Measurements from ENCODE around the gene GABRB2.

GABRB2 gene

DNA sequence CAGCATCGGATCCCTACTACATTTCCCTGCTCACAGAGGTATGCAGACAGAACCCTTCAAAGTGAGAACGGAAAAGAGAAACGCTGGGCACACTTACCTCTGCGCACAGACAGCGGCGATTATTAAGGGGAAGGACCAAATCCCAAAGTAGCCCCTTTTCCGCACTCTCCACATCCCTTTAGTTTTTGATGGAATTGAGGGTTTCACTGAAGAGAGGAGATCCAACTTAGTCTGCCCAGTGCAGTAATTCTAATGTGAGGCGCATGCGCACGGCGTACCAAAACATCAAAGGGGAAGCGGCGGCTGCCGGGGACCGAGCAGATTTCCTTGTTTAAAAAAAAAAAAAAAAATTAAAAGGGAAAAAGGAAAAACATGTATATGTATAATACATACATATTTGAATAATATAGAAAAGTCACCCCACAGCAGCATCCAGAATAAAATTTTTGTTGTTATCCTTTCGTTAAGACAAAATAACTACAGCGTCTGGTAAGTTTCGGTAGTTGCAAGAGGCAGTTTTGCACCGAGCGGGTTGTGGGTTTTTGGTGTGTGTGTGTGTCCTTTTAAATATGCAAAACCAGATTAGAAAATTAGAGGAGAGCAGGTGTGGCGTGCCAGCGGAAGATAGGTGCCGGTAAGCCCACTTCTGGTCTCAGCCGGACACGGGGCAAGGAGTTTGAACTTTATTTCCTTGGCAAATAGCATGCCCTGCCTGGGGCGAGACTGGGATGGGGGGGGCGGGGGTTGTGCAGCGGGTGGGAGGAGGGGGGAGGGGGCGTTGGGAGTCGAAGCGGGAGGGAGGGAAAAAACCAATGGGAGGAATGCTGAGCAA is at the start of gene GABRB2:
Gene GABRB2, minus strand, starts transcription at position 256 of the 832 bp plus-strand sequence. Its CDS starts 82 bp downstream, at position 174.
- peaks cover 29% of the 10 kb centered on the region for H3K4me1 Mint-ChIP-seq
- peaks cover 76% of the 10 kb centered on the region for H3K27me3 Mint-ChIP-seq
- DNase-seq (no peak), ATAC-seq (peak; percentile 28)
- H3K27ac Mint-ChIP-seq, result no peak within 1 kb of the TSS
- H3K4me3 Mint-ChIP-seq, result peak within 1 kb of the TSS; percentile 72 to 84
- H3K9me3 Mint-ChIP-seq, result peaks cover 0 to 8% of the 10 kb centered on the region in 2 donors

GRCh38 chr5:161585798-161586197 is 39.3 kb upstream of the GABRB2 start:
- no peak for ATAC-seq
- Mint-ChIP-seq H3K4me1 (no peaks in the 10 kb centered on the region), H3K9me3 (no peaks in the 10 kb centered on the region), H3K4me3 (no peak overlapping the region), H3K27me3 (no peaks in the 10 kb centered on the region), H3K27ac (no peak overlapping the region)
- no peak for DNase-seq

DNA sequence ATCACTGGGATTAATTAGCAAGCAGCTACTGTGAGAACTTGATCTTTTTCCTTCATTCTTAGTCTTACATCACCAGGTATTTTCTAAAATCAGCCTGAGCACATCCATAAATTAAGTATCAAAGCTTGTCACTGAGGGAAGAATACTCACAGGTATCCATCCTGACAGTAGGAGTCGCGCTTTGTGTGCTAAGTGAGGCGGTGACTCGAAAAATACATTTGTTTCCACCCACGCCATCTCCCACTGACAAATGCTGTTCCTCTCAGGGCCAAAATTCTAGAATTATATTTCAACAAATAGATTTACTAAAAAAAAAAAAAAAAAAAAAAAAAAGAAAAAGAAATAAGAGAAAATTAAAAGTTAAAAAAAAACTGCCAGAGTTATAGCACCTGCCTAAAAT is 34.1 kb upstream of the GABRB2 start:
- H3K4me1 Mint-ChIP-seq, result no peaks in the 10 kb centered on the region
- peaks cover 0 to 4% of the 10 kb centered on the region in 2 donors for H3K9me3 Mint-ChIP-seq
- H3K27ac Mint-ChIP-seq, result no peak overlapping the region
- H3K4me3 Mint-ChIP-seq, result no peak overlapping the region
- ATAC-seq, result no peak
- no peak for DNase-seq
- H3K27me3 Mint-ChIP-seq, result no peaks in the 10 kb centered on the region

- Mint-ChIP-seq H3K4me1 (no peaks in the 10 kb centered on the region), H3K4me3 (no peak overlapping the region), H3K9me3 (peaks cover 4 to 7% of the 10 kb centered on the region in 2 donors), H3K27me3 (no peaks in the 10 kb centered on the region), H3K27ac (no peak overlapping the region)
- DNase-seq (no peak), ATAC-seq (no peak)
Measured at GRCh38 chr5:161572914-161573313, 26.4 kb upstream of the GABRB2 start.

DNA sequence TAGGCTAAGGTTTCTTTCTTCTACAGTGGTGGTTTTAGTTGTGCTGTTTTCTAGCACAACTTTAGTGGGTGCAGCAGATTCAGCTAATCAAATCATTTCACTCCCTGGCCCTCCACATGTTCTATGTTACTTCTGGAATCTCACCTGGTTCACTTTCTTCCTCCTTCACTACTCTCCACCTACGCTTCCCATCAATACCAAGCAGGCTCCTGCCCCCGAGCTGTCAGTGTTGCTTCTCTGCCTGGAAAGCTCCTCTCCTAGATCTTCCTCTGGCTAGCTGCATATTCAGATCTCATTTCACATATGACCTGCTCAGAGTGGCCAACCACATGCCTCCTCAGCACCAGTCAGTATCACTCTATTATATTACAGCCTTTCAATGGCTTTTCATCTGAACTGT is 19.6 kb upstream of the GABRB2 start:
- no peaks in the 10 kb centered on the region for H3K27me3 Mint-ChIP-seq
- no peak overlapping the region for H3K27ac Mint-ChIP-seq
- no peaks in the 10 kb centered on the region for H3K4me1 Mint-ChIP-seq
- no peak overlapping the region for H3K4me3 Mint-ChIP-seq
- peaks cover 7% of the 10 kb centered on the region in 2 donors for H3K9me3 Mint-ChIP-seq
- DNase-seq (no peak), ATAC-seq (no peak)

DNA sequence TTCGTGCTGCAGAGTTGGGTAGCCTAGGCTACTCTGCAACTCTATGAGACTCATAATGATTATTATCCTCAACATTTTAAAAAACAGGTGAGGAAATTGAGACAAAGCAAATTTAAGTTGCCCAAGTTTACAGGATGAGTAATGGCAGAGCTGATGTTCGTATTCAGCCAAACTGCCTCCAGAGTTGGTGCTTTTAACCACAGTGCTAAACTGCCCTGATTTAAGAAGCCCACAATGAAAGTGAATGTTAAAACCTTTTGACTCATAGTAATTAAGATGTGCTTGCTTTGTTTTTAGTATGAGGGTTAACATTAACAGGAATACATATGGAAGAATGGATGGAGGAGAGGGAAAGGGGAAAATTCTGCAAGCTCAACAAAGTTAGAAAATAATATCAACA is 15.9 kb upstream of the GABRB2 start:
- no peak overlapping the region for H3K27ac Mint-ChIP-seq
- DNase-seq (no peak), ATAC-seq (no peak)
- no peak overlapping the region for H3K4me3 Mint-ChIP-seq
- H3K27me3 Mint-ChIP-seq, result no peaks in the 10 kb centered on the region
- peaks cover 7 to 13% of the 10 kb centered on the region in 2 donors for H3K9me3 Mint-ChIP-seq
- no peaks in the 10 kb centered on the region for H3K4me1 Mint-ChIP-seq

DNA sequence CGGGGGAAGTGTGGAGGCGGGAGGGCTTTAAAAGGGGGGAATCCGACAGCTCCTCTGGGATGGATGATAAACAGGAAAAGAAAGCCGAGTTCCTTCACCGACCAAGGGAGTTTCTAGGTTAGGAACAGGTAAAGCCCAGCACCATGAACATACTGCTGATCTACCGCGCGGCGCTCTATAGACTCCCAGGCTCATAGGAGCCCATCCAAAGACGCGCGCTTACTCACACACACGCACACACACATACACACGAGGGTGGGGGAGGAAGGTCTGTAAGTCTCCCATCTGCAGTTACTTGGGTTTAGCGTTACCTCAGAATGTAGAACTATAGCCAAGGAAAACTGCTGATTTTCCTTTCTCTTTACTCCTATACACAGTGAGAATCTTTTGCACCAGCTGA is 2.6 kb upstream of the GABRB2 start:
- ATAC-seq, result peak; percentile 27
- DNase-seq, result no peak
- Mint-ChIP-seq H3K9me3 (peaks cover 3 to 8% of the 10 kb centered on the region in 2 donors), H3K4me1 (peaks cover 29% of the 10 kb centered on the region), H3K4me3 (no peak overlapping the region), H3K27me3 (peaks cover 70% of the 10 kb centered on the region), H3K27ac (no peak overlapping the region)

DNA sequence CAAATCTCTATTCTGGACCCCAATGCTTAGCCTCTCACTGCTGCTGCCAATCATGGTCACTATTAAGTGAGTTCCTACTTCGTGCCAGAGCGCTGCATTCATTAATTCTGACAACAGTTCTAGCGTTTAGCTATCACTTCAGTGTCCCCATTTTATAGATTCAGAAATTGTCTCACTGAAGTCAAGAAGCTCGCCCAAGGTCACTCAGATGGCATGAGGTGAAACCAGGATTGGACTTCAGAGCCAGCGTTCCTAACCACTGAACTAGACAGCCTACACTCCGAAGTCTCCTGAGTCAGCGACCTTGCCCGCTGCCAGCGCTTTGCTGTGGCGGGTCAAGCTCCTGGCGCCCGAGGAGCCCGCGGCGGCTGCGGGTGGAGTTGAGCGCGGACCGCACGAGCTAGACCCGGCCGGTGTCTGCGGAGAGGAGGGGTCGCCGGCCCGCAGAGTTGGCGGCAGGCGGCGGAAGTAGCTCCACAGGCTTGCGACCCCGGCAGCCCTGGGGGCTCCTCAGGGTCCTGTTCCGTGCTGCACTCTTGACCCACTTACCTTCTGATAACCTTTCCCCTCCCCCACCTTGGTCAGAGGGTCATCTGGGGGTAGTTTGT is 2.1 kb upstream of the GABRB2 start:
- DNase-seq (no peak), ATAC-seq (no peak)
- peaks cover 0 to 8% of the 10 kb centered on the region in 2 donors for H3K9me3 Mint-ChIP-seq
- H3K4me1 Mint-ChIP-seq, result peaks cover 29% of the 10 kb centered on the region
- peaks cover 72% of the 10 kb centered on the region for H3K27me3 Mint-ChIP-seq
- no peak overlapping the region for H3K27ac Mint-ChIP-seq
- no peak overlapping the region for H3K4me3 Mint-ChIP-seq

- Mint-ChIP-seq H3K27me3 (peaks cover 78% of the 10 kb centered on the region), H3K4me3 (peak overlapping the region; percentile 53 to 84), H3K9me3 (peaks cover 0 to 8% of the 10 kb centered on the region in 2 donors), H3K4me1 (peaks cover 29% of the 10 kb centered on the region), H3K27ac (no peak overlapping the region)
- DNase-seq (no peak), ATAC-seq (peak; percentile 59)
Measured at GRCh38 chr5:161547738-161548486, 1.4 kb upstream of the GABRB2 start.

DNA sequence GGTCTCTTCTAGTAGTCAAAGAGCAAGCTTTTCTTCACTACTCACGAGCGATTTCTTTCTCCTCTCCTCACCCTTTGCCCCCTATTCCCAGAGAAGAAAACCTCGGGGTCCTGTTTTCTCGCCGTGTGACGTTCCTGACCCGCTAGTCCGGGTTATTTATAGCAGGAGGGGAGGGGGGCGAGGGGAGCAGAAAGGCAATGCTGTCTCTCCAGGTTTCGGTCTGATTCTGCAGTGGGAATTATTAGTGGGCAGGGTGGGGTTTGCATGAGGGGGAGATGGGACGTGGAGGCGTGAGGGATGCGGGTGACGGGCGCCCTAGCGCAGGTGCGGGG is 847 bp upstream of the GABRB2 start:
- no peak for DNase-seq
- H3K4me3 Mint-ChIP-seq, result peak overlapping the region; percentile 53 to 84
- peaks cover 79% of the 10 kb centered on the region for H3K27me3 Mint-ChIP-seq
- peaks cover 29% of the 10 kb centered on the region for H3K4me1 Mint-ChIP-seq
- H3K9me3 Mint-ChIP-seq, result peaks cover 0 to 8% of the 10 kb centered on the region in 2 donors
- no peak overlapping the region for H3K27ac Mint-ChIP-seq
- ATAC-seq, result no peak

DNA sequence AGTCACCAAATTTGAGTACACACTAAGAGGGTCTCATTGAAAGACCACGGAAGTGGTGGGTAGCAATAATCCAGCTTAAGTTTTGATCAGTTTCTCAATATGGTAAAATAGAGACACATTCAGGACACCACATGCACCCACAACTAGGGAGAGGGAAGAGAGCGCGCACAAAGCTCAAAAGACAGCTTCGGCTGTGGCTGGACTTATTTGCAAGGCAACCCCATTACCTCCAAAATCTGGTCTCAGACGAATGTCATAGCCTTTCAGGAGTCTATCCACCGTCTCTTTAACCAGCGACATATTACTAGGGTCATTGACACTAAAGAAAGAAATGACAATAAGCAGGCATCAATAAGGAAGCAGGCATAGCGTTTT is 443 bp downstream of the GABRB2 start:
- ATAC-seq (peak; percentile 9), DNase-seq (no peak)
- peaks cover 29% of the 10 kb centered on the region for H3K4me1 Mint-ChIP-seq
- peaks cover 0 to 6% of the 10 kb centered on the region in 2 donors for H3K9me3 Mint-ChIP-seq
- peaks cover 70% of the 10 kb centered on the region for H3K27me3 Mint-ChIP-seq
- no peak overlapping the region for H3K27ac Mint-ChIP-seq
- H3K4me3 Mint-ChIP-seq, result peak overlapping the region; percentile 72 to 84

DNA sequence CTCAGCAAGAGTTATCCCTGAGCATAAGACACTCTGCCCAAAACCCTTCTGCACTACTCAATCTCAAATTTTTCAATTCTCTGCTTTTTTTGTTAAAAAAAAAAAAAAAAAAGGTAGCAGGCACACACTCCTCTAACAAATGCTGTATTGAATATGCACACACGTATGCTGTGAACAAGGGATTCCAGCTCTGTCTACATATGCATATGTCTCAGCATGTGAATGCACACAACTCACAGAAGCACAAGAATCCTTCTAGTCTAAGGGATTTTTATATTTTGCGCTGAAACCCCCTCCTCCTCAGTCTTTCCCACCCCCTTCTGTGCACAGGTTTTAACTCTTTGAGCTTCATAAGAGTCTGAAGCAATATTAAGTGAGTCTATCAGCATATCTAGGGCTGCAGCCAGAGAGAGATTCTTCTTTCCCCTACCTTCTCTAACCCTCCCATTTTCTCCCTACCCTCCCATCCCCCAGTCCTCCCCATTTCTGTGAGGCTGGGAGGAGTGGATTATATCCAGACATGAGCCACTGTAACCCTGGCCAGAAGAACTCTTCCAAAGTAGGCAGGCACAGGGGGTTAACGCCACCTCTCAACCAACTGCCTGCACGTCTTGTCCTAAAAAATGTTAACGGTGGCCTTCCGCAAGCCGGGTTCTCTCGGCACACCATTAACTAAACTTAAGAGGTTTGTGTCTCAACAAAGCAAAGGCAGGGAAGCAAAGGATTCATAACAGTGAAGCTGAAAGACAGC is 1.0 kb downstream of the GABRB2 start:
- Mint-ChIP-seq H3K4me3 (no peak overlapping the region), H3K9me3 (no peaks in the 10 kb centered on the region), H3K27ac (no peak overlapping the region), H3K27me3 (peaks cover 65% of the 10 kb centered on the region), H3K4me1 (peaks cover 29% of the 10 kb centered on the region)
- DNase-seq, result no peak
- ATAC-seq, result no peak

DNA sequence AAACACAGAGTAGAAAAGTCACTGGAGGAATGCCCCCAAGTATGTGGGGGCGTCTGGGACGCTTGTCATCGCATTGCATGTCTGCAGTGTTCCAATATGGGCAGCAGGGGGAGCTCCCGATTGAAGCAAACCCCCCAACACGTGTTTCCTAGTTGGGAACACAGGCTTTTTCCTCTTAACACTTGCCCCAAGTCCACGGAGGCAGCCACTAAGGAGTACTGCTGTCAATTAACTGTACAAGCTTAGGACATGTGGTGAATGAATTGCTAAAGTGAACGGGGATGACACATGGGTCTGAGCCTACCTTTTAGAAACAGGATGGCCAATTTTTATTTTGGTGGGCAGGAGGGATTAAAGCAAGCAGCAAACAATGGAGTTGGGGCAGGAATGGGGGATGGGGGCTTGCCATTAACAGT is 2.2 kb downstream of the GABRB2 start:
- peaks cover 29% of the 10 kb centered on the region for H3K4me1 Mint-ChIP-seq
- ATAC-seq (no peak), DNase-seq (no peak)
- H3K27me3 Mint-ChIP-seq, result peaks cover 61% of the 10 kb centered on the region
- H3K9me3 Mint-ChIP-seq, result no peaks in the 10 kb centered on the region
- H3K27ac Mint-ChIP-seq, result no peak overlapping the region
- no peak overlapping the region for H3K4me3 Mint-ChIP-seq

GRCh38 chr5:161539016-161539415 is 7.5 kb downstream of the GABRB2 start:
- H3K4me3 Mint-ChIP-seq, result no peak overlapping the region
- peaks cover 8% of the 10 kb centered on the region for H3K27me3 Mint-ChIP-seq
- H3K27ac Mint-ChIP-seq, result no peak overlapping the region
- no peak for DNase-seq
- H3K4me1 Mint-ChIP-seq, result no peaks in the 10 kb centered on the region
- ATAC-seq, result no peak
- H3K9me3 Mint-ChIP-seq, result peaks cover 14 to 17% of the 10 kb centered on the region in 2 donors

DNA sequence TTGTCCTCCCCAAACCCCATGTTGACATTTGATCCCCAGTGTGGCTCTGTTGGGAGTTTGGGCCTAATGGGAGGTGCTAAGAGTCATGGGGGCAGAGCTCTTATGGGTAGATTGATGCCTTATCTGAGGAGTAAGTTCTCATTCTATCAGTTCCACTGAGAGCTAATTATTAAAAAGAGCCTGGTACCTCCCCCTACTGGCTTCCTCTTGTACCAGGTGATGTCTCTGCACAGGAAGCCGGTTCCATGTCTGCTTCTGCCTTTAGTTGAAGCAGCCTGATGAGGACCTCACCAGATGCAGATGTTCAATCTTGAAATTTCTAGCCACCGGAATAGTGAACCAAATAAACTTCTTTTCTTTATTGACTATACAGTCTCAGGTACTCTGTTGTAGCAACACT is 10.8 kb downstream of the GABRB2 start:
- Mint-ChIP-seq H3K4me1 (no peaks in the 10 kb centered on the region), H3K27me3 (no peaks in the 10 kb centered on the region), H3K9me3 (peaks cover 14 to 17% of the 10 kb centered on the region in 2 donors), H3K27ac (no peak overlapping the region), H3K4me3 (no peak overlapping the region)
- no peak for DNase-seq
- no peak for ATAC-seq

Measured in stimulated activated naive CD8-positive, alpha-beta T cell treated with anti-CD3 and anti-CD28 coated beads, Interleukin-15, amount 100 ng/mL, for 72 hours (primary cell).